Stomach smooth muscle (tissue), 2 donors: ENCODE data around the gene FOS.

Experiments used
- H3K27ac ChIP-seq: one replicate; pipeline ENCODE4 v1.7.0; 2013; ENCODE audit warnings: mild to moderate bottlenecking, low read length, inconsistent platforms
- H3K27me3 ChIP-seq, 2 donors: one replicate each; pipeline ENCODE4 v1.7.0; 2013; ENCODE audit warnings: low read length in 2 of 2; ENCODE audit not compliant: insufficient read depth in 2 of 2, control insufficient read depth in 1 of 2
- H3K36me3 ChIP-seq, 2 donors: one replicate each; pipeline ENCODE4 v1.7.0; 2013; ENCODE audit warnings: low read length in 2 of 2; ENCODE audit not compliant: control insufficient read depth in 2 of 2, insufficient read depth in 2 of 2
- H3K4me1 ChIP-seq: one replicate; pipeline ENCODE4 v1.7.0; 2013; ENCODE audit warnings: low read length; ENCODE audit not compliant: control insufficient read depth, insufficient read depth
- H3K4me3 ChIP-seq, 2 donors: one replicate each; pipeline ENCODE4 v1.7.0; 2013; ENCODE audit warnings: low read length in 2 of 2
- H3K9ac ChIP-seq, 2 donors: one replicate each; pipeline ENCODE4 v1.7.0; 2013; ENCODE audit warnings: low read length in 2 of 2, mild to moderate bottlenecking in 1 of 2
- H3K9me3 ChIP-seq, 2 donors: one replicate each; pipeline ENCODE4 v1.7.0; 2013; ENCODE audit warnings: low read length in 2 of 2; ENCODE audit not compliant: control insufficient read depth in 2 of 2
- donor health status: healthy.
- donor health status: Pancreatic carcinoma.

The FOS gene

GRCh38 chr14:75238756-75239455 lies 39.7 kb upstream of the FOS start:
- Histone ChIP-seq H3K27me3 (no peaks in the 10 kb centered on the region), H3K27ac (peak overlapping the region; percentile 91)

DNA sequence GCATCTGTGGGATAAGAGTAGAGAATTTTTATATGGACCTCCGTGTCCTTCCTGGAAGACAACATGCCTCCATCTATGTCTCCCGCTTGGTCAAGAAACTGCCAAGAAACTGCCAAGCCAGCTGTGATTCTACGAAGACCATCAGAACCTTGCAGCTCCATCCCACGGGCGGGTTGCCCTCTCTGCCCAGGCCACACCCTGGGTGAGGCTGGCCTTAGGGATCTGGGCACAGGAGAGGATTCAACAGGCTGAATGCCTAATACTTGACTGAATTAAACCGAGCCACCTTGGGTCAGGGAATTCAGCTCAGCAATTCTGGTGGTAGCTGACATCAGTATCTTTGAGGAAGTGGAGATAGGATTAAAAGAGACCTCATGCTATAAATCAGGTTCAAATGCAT lies 37.8 kb upstream of the FOS start:
- Histone ChIP-seq H3K36me3 (no peaks in the 10 kb centered on the region), H3K4me1 (peaks cover 47% of the 10 kb centered on the region), H3K27me3 (no peaks in the 10 kb centered on the region), H3K4me3 (no peak overlapping the region), H3K27ac (peak overlapping the region; percentile 91), H3K9ac (no peak overlapping the region), H3K9me3 (no peaks in the 10 kb centered on the region)

More at GRCh38 chr14:75238756-75239455, 39.7 kb upstream of the FOS start:
- Histone ChIP-seq H3K9me3 (no peaks in the 10 kb centered on the region), H3K4me3 (no peak overlapping the region), H3K9ac (peak overlapping the region; percentile 46 to 58), H3K4me1 (peaks cover 47% of the 10 kb centered on the region), H3K36me3 (no peaks in the 10 kb centered on the region)

GRCh38 chr14:75242546-75243273 lies 35.9 kb upstream of the FOS start:
- Histone ChIP-seq H3K27me3 (no peaks in the 10 kb centered on the region), H3K4me1 (peaks cover 33% of the 10 kb centered on the region), H3K27ac (no peak overlapping the region), H3K36me3 (no peaks in the 10 kb centered on the region), H3K9me3 (no peaks in the 10 kb centered on the region), H3K9ac (no peak overlapping the region), H3K4me3 (peak overlapping the region in 1 of 2 donors; percentile 22)

DNA sequence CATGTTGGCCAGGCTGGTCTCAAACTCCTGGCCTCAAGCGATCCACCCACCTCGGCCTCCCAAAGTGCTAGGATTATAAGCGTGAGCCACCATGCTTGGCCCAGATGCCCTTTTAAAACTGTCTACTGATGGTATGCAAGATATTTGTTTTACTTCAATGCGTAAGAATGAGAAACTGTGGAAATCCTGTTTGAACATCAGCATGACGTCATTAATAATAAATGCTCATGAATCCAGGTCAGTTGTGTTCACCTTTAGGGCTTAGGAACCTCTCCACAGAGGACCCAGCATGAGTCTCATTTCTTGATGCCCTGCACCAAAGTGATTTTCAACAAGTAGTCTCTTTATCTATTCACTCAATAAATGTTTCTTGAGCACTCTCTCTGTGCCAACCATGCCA lies 34.5 kb upstream of the FOS start:
- Histone ChIP-seq H3K36me3 (no peaks in the 10 kb centered on the region), H3K27ac (no peak overlapping the region), H3K9me3 (no peaks in the 10 kb centered on the region), H3K9ac (no peak overlapping the region), H3K4me3 (no peak overlapping the region), H3K4me1 (peaks cover 21% of the 10 kb centered on the region), H3K27me3 (no peaks in the 10 kb centered on the region)

- Histone ChIP-seq H3K27ac (no peak overlapping the region), H3K36me3 (no peaks in the 10 kb centered on the region), H3K9me3 (no peaks in the 10 kb centered on the region), H3K9ac (no peak overlapping the region), H3K27me3 (no peaks in the 10 kb centered on the region), H3K4me3 (no peak overlapping the region), H3K4me1 (peaks cover 4% of the 10 kb centered on the region)
Observed at GRCh38 chr14:75246546-75247285, 31.9 kb upstream of the FOS start.

- H3K36me3 ChIP-seq = no peaks in the 10 kb centered on the region
- H3K27ac ChIP-seq = no peak overlapping the region
- no peaks in the 10 kb centered on the region for H3K27me3 ChIP-seq
- no peak overlapping the region for H3K4me3 ChIP-seq
- peaks cover 3% of the 10 kb centered on the region for H3K4me1 ChIP-seq
- H3K9ac ChIP-seq = no peak overlapping the region
- no peaks in the 10 kb centered on the region for H3K9me3 ChIP-seq
Observed at GRCh38 chr14:75247286-75247922, 31.2 kb upstream of the FOS start.

GRCh38 chr14:75247939-75248338 lies 30.7 kb upstream of the FOS start:
- Histone ChIP-seq H3K9ac (no peak overlapping the region), H3K27me3 (no peaks in the 10 kb centered on the region), H3K4me3 (no peak overlapping the region), H3K9me3 (no peaks in the 10 kb centered on the region), H3K36me3 (no peaks in the 10 kb centered on the region), H3K27ac (no peak overlapping the region), H3K4me1 (no peaks in the 10 kb centered on the region)

- H3K27ac ChIP-seq = no peak overlapping the region
- no peak overlapping the region for H3K9ac ChIP-seq
- H3K4me1 ChIP-seq = no peaks in the 10 kb centered on the region
- H3K27me3 ChIP-seq = no peaks in the 10 kb centered on the region
- H3K36me3 ChIP-seq = no peaks in the 10 kb centered on the region
- no peaks in the 10 kb centered on the region for H3K9me3 ChIP-seq
- no peak overlapping the region for H3K4me3 ChIP-seq
Observed at GRCh38 chr14:75249251-75249957, 29.2 kb upstream of the FOS start.

- Histone ChIP-seq H3K27me3 (no peaks in the 10 kb centered on the region), H3K9me3 (no peaks in the 10 kb centered on the region), H3K9ac (no peak overlapping the region), H3K36me3 (no peaks in the 10 kb centered on the region), H3K27ac (no peak overlapping the region), H3K4me3 (no peak overlapping the region), H3K4me1 (no peaks in the 10 kb centered on the region)
Observed at GRCh38 chr14:75249958-75250336, 28.7 kb upstream of the FOS start.

DNA sequence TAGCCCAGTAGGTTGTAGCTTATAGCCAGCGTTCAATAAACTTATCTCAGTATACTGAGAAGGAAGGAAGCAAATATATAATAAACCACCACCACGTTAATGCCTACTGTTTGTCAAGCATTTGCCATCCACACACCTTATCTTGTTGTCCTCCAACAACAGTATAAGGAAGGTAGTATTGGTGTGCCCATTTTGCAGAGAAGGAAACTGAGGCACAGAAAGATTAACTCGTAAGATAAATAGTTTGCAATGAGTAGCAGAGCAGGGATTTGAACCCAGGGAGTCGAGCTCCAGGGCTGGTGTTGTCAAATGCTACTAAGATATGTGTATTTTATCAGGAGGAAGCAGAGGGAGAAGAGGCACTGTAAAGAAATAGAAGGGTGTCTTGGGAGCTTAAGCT lies 27.8 kb upstream of the FOS start:
- Histone ChIP-seq H3K36me3 (no peaks in the 10 kb centered on the region), H3K9me3 (no peaks in the 10 kb centered on the region), H3K9ac (no peak overlapping the region), H3K4me3 (no peak overlapping the region), H3K4me1 (no peaks in the 10 kb centered on the region), H3K27ac (no peak overlapping the region), H3K27me3 (no peaks in the 10 kb centered on the region)
